Neural crest cell (in vitro differentiated cells): ENCODE measurements around the gene RALGAPB. TPM values are rescaled to one million over a fixed set of nuclear protein-coding genes. Genes with fewer than 3 reads are reported as not detected.

Experiments
- DNase-seq: peaks from one replicate; pipeline ENCODE4 v3.0.0; 2021; ENCODE audit warnings: low read depth, mixed read lengths, low spot score
- H3K27ac Mint-ChIP-seq: one replicate; pipeline ENCODE4 v1.8.0; 2021; ENCODE audit warnings: mild to moderate bottlenecking, mixed read lengths; ENCODE audit not compliant: unreplicated experiment
- H3K27me3 Mint-ChIP-seq: 2 replicates; pipeline ENCODE4 v1.8.0; 2021; ENCODE audit warnings: low read depth, mild to moderate bottlenecking, mixed read lengths
- H3K36me3 Mint-ChIP-seq: 2 replicates; pipeline ENCODE4 v1.8.0; 2021; ENCODE audit warnings: low read depth, mild to moderate bottlenecking, mixed read lengths
- H3K4me1 Mint-ChIP-seq: 2 replicates; pipeline ENCODE4 v1.8.0; 2021; ENCODE audit warnings: mixed read lengths
- H3K4me3 Mint-ChIP-seq: one replicate; pipeline ENCODE4 v1.8.0; 2021; ENCODE audit warnings: mild to moderate bottlenecking, mixed read lengths
- H3K9me3 Mint-ChIP-seq: 2 replicates; pipeline ENCODE4 v1.8.0; 2021; ENCODE audit warnings: mixed read lengths
- CTCF ChIP-seq: fragments of 200-600 bp; sonication (generic); conservative IDR thresholded peaks from 2 replicates; pipeline ENCODE4 v1.5.0; 2021; ENCODE audit warnings: antibody characterized with exemption, mild to moderate bottlenecking
- total RNA-seq: library from RNA; stranded (reverse); gene quantifications from 2 replicates; pipeline ENCODE4 v1.2.1, GENCODE V29; 2021

RALGAPB gene
- total RNA-seq, 1 donor from 2014 or later: 34.7 TPM

GRCh38 chr20:38485041-38485440 is 12.4 kb downstream of the RALGAPB start:
- H3K4me1 Mint-ChIP-seq: no peaks in the 10 kb centered on the region
- H3K27ac Mint-ChIP-seq: no peak overlapping the region
- H3K36me3 Mint-ChIP-seq: peaks cover 8% of the 10 kb centered on the region
- DNase-seq: no peak
- H3K27me3 Mint-ChIP-seq: no peaks in the 10 kb centered on the region
- H3K9me3 Mint-ChIP-seq: no peaks in the 10 kb centered on the region
- TF ChIP-seq CTCF: no peak
- H3K4me3 Mint-ChIP-seq: no peak overlapping the region

- Mint-ChIP-seq H3K4me1 (no peaks in the 10 kb centered on the region), H3K27me3 (no peaks in the 10 kb centered on the region), H3K36me3 (peaks cover 8% of the 10 kb centered on the region), H3K27ac (no peak overlapping the region), H3K9me3 (no peaks in the 10 kb centered on the region), H3K4me3 (no peak overlapping the region)
- TF ChIP-seq CTCF: no peak
- DNase-seq: no peak
Measured at GRCh38 chr20:38489181-38489580, 16.5 kb downstream of the RALGAPB start.

GRCh38 chr20:38497246-38497935 is 24.7 kb downstream of the RALGAPB start:
- Mint-ChIP-seq H3K36me3 (peaks cover 10% of the 10 kb centered on the region), H3K9me3 (no peaks in the 10 kb centered on the region), H3K27me3 (no peaks in the 10 kb centered on the region), H3K27ac (no peak overlapping the region), H3K4me1 (no peaks in the 10 kb centered on the region), H3K4me3 (no peak overlapping the region)
- DNase-seq: no peak
- TF ChIP-seq CTCF: no peak

- H3K9me3 Mint-ChIP-seq: no peaks in the 10 kb centered on the region
- H3K27me3 Mint-ChIP-seq: no peaks in the 10 kb centered on the region
- no peak overlapping the region for H3K4me3 Mint-ChIP-seq
- DNase-seq: no peak
- TF ChIP-seq CTCF: no peak
- no peaks in the 10 kb centered on the region for H3K4me1 Mint-ChIP-seq
- H3K36me3 Mint-ChIP-seq: peaks cover 19% of the 10 kb centered on the region
- H3K27ac Mint-ChIP-seq: no peak overlapping the region
Measured at GRCh38 chr20:38498909-38499308, 26.3 kb downstream of the RALGAPB start.

- Mint-ChIP-seq H3K27ac (no peak overlapping the region), H3K36me3 (peaks cover 23% of the 10 kb centered on the region), H3K27me3 (no peaks in the 10 kb centered on the region), H3K4me1 (no peaks in the 10 kb centered on the region), H3K4me3 (no peak overlapping the region), H3K9me3 (peaks cover under 1% of the 10 kb centered on the region)
- DNase-seq: no peak
- TF ChIP-seq CTCF: no peak
Measured at GRCh38 chr20:38499366-38499765, 26.7 kb downstream of the RALGAPB start.
